Prostate gland (tissue), 2 donors: ENCODE measurements around the gene ARMC6.

Experiments
- POLR2A ChIP-seq: fragments of 450-650 bp; IDR thresholded peaks from one replicate; pipeline ENCODE4 v1.6.1; 2016; ENCODE audit warnings: antibody characterized with exemption, mild to moderate bottlenecking
- POLR2AphosphoS5 ChIP-seq: sonication (generic); formaldehyde crosslinking; IDR thresholded peaks from one replicate; pipeline ENCODE4 v1.6.1; 2017; ENCODE audit warnings: antibody characterized with exemption
- TF ChIP-seq, protein P1 (sequence below), 4 experiments: fragments of 200-600 bp in 2 of 4; fragments of 450-650 bp in 2 of 4; sonication (generic) in 2 of 4; IDR thresholded peaks; 1 replicate in 3 of 4; 2 replicates in 1 of 4; pipeline ENCODE4 v1.5.1; 2016 to 2019; ENCODE audit warnings: antibody characterized with exemption in 4 of 4, mild to moderate bottlenecking in 2 of 4, moderate library complexity in 2 of 4

DNA sequence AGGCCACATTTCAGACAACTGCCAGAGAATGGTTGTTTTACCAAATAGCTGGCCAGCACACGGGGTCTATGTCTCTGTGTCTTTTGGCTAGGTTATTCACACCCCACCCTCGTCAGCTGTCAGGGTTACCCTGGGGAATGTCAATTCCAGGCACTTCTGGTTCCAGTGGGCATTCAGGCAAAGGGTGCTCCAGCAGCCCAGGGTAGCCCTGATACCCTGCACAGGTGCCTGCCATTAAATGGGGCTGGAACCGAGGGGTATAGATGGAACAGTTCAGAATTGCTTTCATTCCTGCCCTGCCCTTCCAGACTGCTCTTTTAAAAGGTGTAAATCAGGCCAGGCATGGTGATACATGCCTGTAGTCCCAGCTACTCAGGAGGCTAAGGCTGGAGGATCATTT, 49.2 kb upstream of the ARMC6 start:
- TF ChIP-seq, protein P1, sequence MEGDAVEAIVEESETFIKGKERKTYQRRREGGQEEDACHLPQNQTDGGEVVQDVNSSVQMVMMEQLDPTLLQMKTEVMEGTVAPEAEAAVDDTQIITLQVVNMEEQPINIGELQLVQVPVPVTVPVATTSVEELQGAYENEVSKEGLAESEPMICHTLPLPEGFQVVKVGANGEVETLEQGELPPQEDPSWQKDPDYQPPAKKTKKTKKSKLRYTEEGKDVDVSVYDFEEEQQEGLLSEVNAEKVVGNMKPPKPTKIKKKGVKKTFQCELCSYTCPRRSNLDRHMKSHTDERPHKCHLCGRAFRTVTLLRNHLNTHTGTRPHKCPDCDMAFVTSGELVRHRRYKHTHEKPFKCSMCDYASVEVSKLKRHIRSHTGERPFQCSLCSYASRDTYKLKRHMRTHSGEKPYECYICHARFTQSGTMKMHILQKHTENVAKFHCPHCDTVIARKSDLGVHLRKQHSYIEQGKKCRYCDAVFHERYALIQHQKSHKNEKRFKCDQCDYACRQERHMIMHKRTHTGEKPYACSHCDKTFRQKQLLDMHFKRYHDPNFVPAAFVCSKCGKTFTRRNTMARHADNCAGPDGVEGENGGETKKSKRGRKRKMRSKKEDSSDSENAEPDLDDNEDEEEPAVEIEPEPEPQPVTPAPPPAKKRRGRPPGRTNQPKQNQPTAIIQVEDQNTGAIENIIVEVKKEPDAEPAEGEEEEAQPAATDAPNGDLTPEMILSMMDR (IDR thresholded peaks at IDR 0.05) = no peak
- no peak for TF ChIP-seq POLR2AphosphoS5
- TF ChIP-seq POLR2A = no peak
